H9 (cell line): ENCODE data around the gene CDH4. TPM values are rescaled to one million over a fixed set of nuclear protein-coding genes. Genes with fewer than 3 reads are reported as not detected.

Experiments
- DNase-seq: peaks from one replicate; pipeline ENCODE4 v3.0.0-alpha.2; 2017
- H2AFZ ChIP-seq: one replicate; pipeline ENCODE4 v1.6.1; 2013; ENCODE audit warnings: mild to moderate bottlenecking, low read length, control low read depth, moderate library complexity
- H2AK5ac ChIP-seq: 2 replicates; pipeline ENCODE4 v1.6.1; 2013; ENCODE audit warnings: low read length, control low read depth, mixed read lengths; ENCODE audit not compliant: insufficient read length
- H2BK120ac ChIP-seq: one replicate; pipeline ENCODE4 v1.6.1; 2013; ENCODE audit warnings: low read depth, mild to moderate bottlenecking, low read length, control low read depth, inconsistent platforms; ENCODE audit not compliant: poor library complexity, severe bottlenecking
- H2BK12ac ChIP-seq: 2 replicates; pipeline ENCODE4 v1.6.1; 2013; ENCODE audit warnings: low read length, control low read depth, mixed read lengths, low read depth; ENCODE audit not compliant: insufficient read length
- H2BK15ac ChIP-seq: 2 replicates; pipeline ENCODE4 v1.6.1; 2013; ENCODE audit warnings: low read depth, low read length, control low read depth
- H2BK20ac ChIP-seq: one replicate; pipeline ENCODE4 v1.6.1; 2013; ENCODE audit warnings: low read depth, mild to moderate bottlenecking, low read length, control low read depth, inconsistent platforms; ENCODE audit not compliant: poor library complexity, severe bottlenecking
- H2BK5ac ChIP-seq: 2 replicates; pipeline ENCODE4 v1.6.1; 2013; ENCODE audit warnings: low read length, control low read depth, mixed read lengths; ENCODE audit not compliant: insufficient read length
- H3K14ac ChIP-seq: 2 replicates; pipeline ENCODE4 v1.6.1; 2013; ENCODE audit warnings: low read length, control low read depth; ENCODE audit not compliant: insufficient read depth
- H3K18ac ChIP-seq: 2 replicates; pipeline ENCODE4 v1.6.1; 2013; ENCODE audit warnings: low read depth, mild to moderate bottlenecking, mixed read lengths, low read length, control low read depth; ENCODE audit not compliant: insufficient read length
- H3K23ac ChIP-seq: 2 replicates; pipeline ENCODE4 v1.6.1; 2013; ENCODE audit warnings: low read length, control low read depth, mixed read lengths, low read depth; ENCODE audit not compliant: insufficient read length
- H3K23me2 ChIP-seq: 2 replicates; pipeline ENCODE4 v1.6.1; 2013; ENCODE audit warnings: low read depth, mild to moderate bottlenecking, mixed read lengths, low read length, control low read depth; ENCODE audit not compliant: insufficient read length, poor library complexity, severe bottlenecking
- H3K27ac ChIP-seq: 2 replicates; pipeline ENCODE4 v1.5.1; 2013; ENCODE audit warnings: low read length, control low read depth, mixed read lengths, low read depth; ENCODE audit not compliant: insufficient read length
- H3K27me3 ChIP-seq: 2 replicates; pipeline ENCODE4 v1.6.1; 2013; ENCODE audit warnings: low read length, control low read depth, inconsistent platforms; ENCODE audit not compliant: insufficient read depth
- H3K4ac ChIP-seq: 2 replicates; pipeline ENCODE4 v1.6.1; 2013; ENCODE audit warnings: low read depth, mild to moderate bottlenecking, control low read depth, inconsistent platforms, low read length, moderate library complexity
- H3K4me1 ChIP-seq: 2 replicates; pipeline ENCODE4 v1.6.1; 2013; ENCODE audit warnings: low read length, control low read depth, inconsistent platforms; ENCODE audit not compliant: insufficient read depth
- H3K4me2 ChIP-seq: 2 replicates; pipeline ENCODE4 v1.6.1; 2013; ENCODE audit warnings: low read length, control low read depth, mixed read lengths; ENCODE audit not compliant: insufficient read length, insufficient read depth
- H3K56ac ChIP-seq: 2 replicates; pipeline ENCODE4 v1.6.1; 2013; ENCODE audit warnings: low read depth, mild to moderate bottlenecking, mixed read lengths, low read length, control low read depth; ENCODE audit not compliant: insufficient read length
- H3K79me1 ChIP-seq: 2 replicates; pipeline ENCODE4 v1.6.1; 2013; ENCODE audit warnings: low read depth, mild to moderate bottlenecking, moderate library complexity, low read length, control low read depth, inconsistent platforms; ENCODE audit not compliant: insufficient read depth, poor library complexity, severe bottlenecking
- H3K79me2 ChIP-seq: 2 replicates; pipeline ENCODE4 v1.6.1; 2013; ENCODE audit warnings: low read length, control low read depth, inconsistent platforms; ENCODE audit not compliant: insufficient read depth
- H3K9ac ChIP-seq: 2 replicates; pipeline ENCODE4 v1.6.1; 2013; ENCODE audit warnings: low read length, control low read depth, mixed read lengths; ENCODE audit not compliant: insufficient read length; ENCODE audit errors: extremely low read depth
- H3K9me3 ChIP-seq: one replicate; pipeline ENCODE4 v1.6.1; 2013; ENCODE audit warnings: low read depth, low read length, inconsistent platforms; ENCODE audit not compliant: control insufficient read depth
- H3T11ph ChIP-seq: one replicate; pipeline ENCODE4 v1.6.1; 2013; ENCODE audit warnings: mild to moderate bottlenecking, low read length, control low read depth, inconsistent platforms
- H4K20me1 ChIP-seq: one replicate; pipeline ENCODE4 v1.6.1; 2013; ENCODE audit not compliant: control insufficient read depth, insufficient read length, insufficient read depth
- H4K5ac ChIP-seq: 2 replicates; pipeline ENCODE4 v1.6.1; 2013; ENCODE audit warnings: low read depth, mild to moderate bottlenecking, mixed read lengths, low read length, control low read depth; ENCODE audit not compliant: insufficient read length
- H4K8ac ChIP-seq: replicated peaks from 2 replicates; pipeline ENCODE4 v1.6.1; 2013; ENCODE audit warnings: low read length, control low read depth, mixed read lengths, low read depth; ENCODE audit not compliant: insufficient read length
- H4K91ac ChIP-seq: 2 replicates; pipeline ENCODE4 v1.6.1; 2013; ENCODE audit warnings: low read depth, mild to moderate bottlenecking, moderate library complexity, mixed read lengths, low read length, control low read depth; ENCODE audit not compliant: insufficient read length
- H3K27ac Mint-ChIP-seq, 3 experiments: 2 replicates in 2 of 3; 3 replicates in 1 of 3; pipeline ENCODE4 v1.8.0; 2020 to 2021; ENCODE audit warnings: mixed read lengths in 3 of 3, mild to moderate bottlenecking in 1 of 3, moderate library complexity in 1 of 3
- H3K27me3 Mint-ChIP-seq: 2 replicates; pipeline ENCODE4 v1.8.0; 2021; ENCODE audit warnings: low read depth, mild to moderate bottlenecking, moderate library complexity, mixed read lengths
- H3K36me3 Mint-ChIP-seq, 3 experiments: 2 replicates in 2 of 3; 3 replicates in 1 of 3; pipeline ENCODE4 v1.8.0; 2020 to 2021; ENCODE audit warnings: low read depth in 3 of 3, mixed read lengths in 3 of 3; ENCODE audit not compliant: insufficient read depth in 1 of 3
- H3K4me1 Mint-ChIP-seq, 2 experiments: 2 replicates each; pipeline ENCODE4 v1.8.0; 2020; ENCODE audit warnings: mixed read lengths in 2 of 2
- H3K4me3 Mint-ChIP-seq, 2 experiments: 2 replicates in 1 of 2; 3 replicates in 1 of 2; pipeline ENCODE4 v1.8.0; 2020 to 2021; ENCODE audit warnings: mild to moderate bottlenecking in 2 of 2, mixed read lengths in 2 of 2, moderate library complexity in 1 of 2
- H3K9me3 Mint-ChIP-seq, 2 experiments: 2 replicates in 1 of 2; 3 replicates in 1 of 2; pipeline ENCODE4 v1.8.0; 2020; ENCODE audit warnings: mild to moderate bottlenecking in 2 of 2, mixed read lengths in 2 of 2, moderate library complexity in 1 of 2
- CTCF ChIP-seq: fragments of 200-600 bp; sonication (generic); conservative IDR thresholded peaks from 3 replicates; pipeline ENCODE4 v1.8.0; 2021; ENCODE audit warnings: antibody characterized with exemption, mild to moderate bottlenecking
- WGBS: extraction: QIAGEN DNeasy Blood & Tissue Kit; methylation state at CpG from one replicate; pipeline ENCODE4 v1.1.7; 2013; ENCODE audit warnings: missing lambda C conversion rate, low lambda C conversion rate, mixed read lengths; ENCODE audit not compliant: insufficient read length; ENCODE audit errors: extremely low coverage; 5-methylcytosine and 5-hydroxymethylcytosine counted together
- total RNA-seq: library from RNA; stranded (reverse); gene quantifications from 2 replicates; pipeline ENCODE4 v1.2.1, GENCODE V29; 2021

Gene CDH4
- total RNA-seq, 1 experiment from 2014 or later, result 3.0 TPM

GRCh38 chr20:61979701-61980635, 727.9 kb downstream of the CDH4 start:
- H3K9ac ChIP-seq, result no peak overlapping the region
- Mint-ChIP-seq H3K4me1 (peaks cover 2% of the 10 kb centered on the region in 2 experiments; a peak in 2 of 4 replicates), H3K4me3 (no peak overlapping the region), H3K36me3 (peaks cover 11 to 30% (median 27%) of the 10 kb centered on the region in 3 experiments), H3K27ac (peak overlapping the region in 2 of 3 experiments; percentile 53 to 82; a peak in 4 of 7 replicates), H3K9me3 (no peaks in the 10 kb centered on the region; a peak in 1 of 5 replicates), H3K27me3 (no peaks in the 10 kb centered on the region)
- no peak overlapping the region for H3K4ac ChIP-seq
- TF ChIP-seq CTCF, result no peak
- H3T11ph ChIP-seq, result no peak overlapping the region
- no peaks in the 10 kb centered on the region for H3K4me1 ChIP-seq
- H4K5ac ChIP-seq, result no peak overlapping the region
- H2BK20ac ChIP-seq, result no peak overlapping the region
- H2BK12ac ChIP-seq, result no peak overlapping the region
- H3K4me2 ChIP-seq, result no peak overlapping the region
- H3K23me2 ChIP-seq, result no peaks in the 10 kb centered on the region
- H2AK5ac ChIP-seq, result no peak overlapping the region
- no peak overlapping the region for H3K27ac ChIP-seq
- H4K91ac ChIP-seq, result no peak overlapping the region
- no peaks in the 10 kb centered on the region for H3K27me3 ChIP-seq
- no peaks in the 10 kb centered on the region for H3K79me1 ChIP-seq
- no peak for DNase-seq
- no peak overlapping the region for H3K56ac ChIP-seq
- H4K20me1 ChIP-seq, result no peaks in the 10 kb centered on the region
- no peak overlapping the region for H2BK5ac ChIP-seq
- no peak overlapping the region for H2BK15ac ChIP-seq
- H3K18ac ChIP-seq, result no peak overlapping the region
- H2AFZ ChIP-seq, result no peak overlapping the region
- no peak overlapping the region for H2BK120ac ChIP-seq
- no peak overlapping the region for H4K8ac ChIP-seq
- no peak overlapping the region for H3K23ac ChIP-seq
- H3K79me2 ChIP-seq, result no peaks in the 10 kb centered on the region
- no peak overlapping the region for H3K14ac ChIP-seq
- no CpG with 5 or more reads among the region's 65 CpGs for WGBS
- H3K9me3 ChIP-seq, result no peaks in the 10 kb centered on the region
